Calu3 (cell line): ENCODE results near the gene LGALS7. TPM values are rescaled to one million over a fixed set of nuclear protein-coding genes. Genes with fewer than 3 reads are reported as not detected.

Source experiments
- BruUV-seq: library from RNA; stranded (reverse); fragments of 400-500 nt; replicated peaks from 2 replicates; lab custom pipeline; 2021; lab: Mats Ljungman, UMichigan
- CTCF ChIA-PET: fragments of 300-600 bp; sonication (Branson Sonifier 250); formaldehyde crosslinking; loops from one replicate; lab custom pipeline; 2022; ENCODE audit warnings: antibody characterized with exemption; lab: Charles Lee
- DNase-seq: peaks from one replicate; pipeline ENCODE4 v3.0.0; 2022
- H3K27ac Mint-ChIP-seq: one replicate; pipeline ENCODE4 v1.8.0; 2022; ENCODE audit warnings: mixed read lengths; ENCODE audit not compliant: unreplicated experiment
- H3K27me3 Mint-ChIP-seq: one replicate; pipeline ENCODE4 v1.8.0; 2022; ENCODE audit warnings: mixed read lengths; ENCODE audit not compliant: unreplicated experiment
- H3K36me3 Mint-ChIP-seq: one replicate; pipeline ENCODE4 v1.8.0; 2022; ENCODE audit warnings: mild to moderate bottlenecking, moderate library complexity, mixed read lengths; ENCODE audit not compliant: insufficient read depth, unreplicated experiment
- H3K4me1 Mint-ChIP-seq: one replicate; pipeline ENCODE4 v1.8.0; 2022; ENCODE audit warnings: mild to moderate bottlenecking, low read depth, mixed read lengths; ENCODE audit not compliant: unreplicated experiment
- H3K4me3 Mint-ChIP-seq: one replicate; pipeline ENCODE4 v1.8.0; 2022; ENCODE audit warnings: mild to moderate bottlenecking, low read depth, moderate library complexity, mixed read lengths; ENCODE audit not compliant: unreplicated experiment
- H3K9me3 Mint-ChIP-seq: one replicate; pipeline ENCODE4 v1.8.0; 2022; ENCODE audit warnings: low read depth, mixed read lengths; ENCODE audit not compliant: unreplicated experiment
- CTCF ChIP-seq: fragments of 200-600 bp; IDR thresholded peaks from one replicate; pipeline ENCODE4 v1.8.0; 2022; ENCODE audit warnings: antibody characterized with exemption; ENCODE audit not compliant: unreplicated experiment
- intact Hi-C: fragments of 100-400 bp; cut with micrococcal nuclease; formaldehyde crosslinking; loops from one replicate; pipeline ENCODE4 v1.10.0; 2022; ENCODE audit not compliant: unreplicated experiment
- total RNA-seq: library from RNA; stranded (reverse); gene quantifications from 2 replicates; pipeline ENCODE4 v1.2.3, GENCODE V29; 2022

LGALS7 gene
- total RNA-seq, 1 experiment from 2014 or later: not detected

- peak; percentile 88 for TF ChIP-seq CTCF
- peak; percentile 92 for DNase-seq
- peak overlapping the region; percentile 64 for H3K27ac Mint-ChIP-seq
- CTCF ChIA-PET: no interaction called here
- H3K36me3 Mint-ChIP-seq: peaks cover 100% of the 10 kb centered on the region
- no peaks in the 10 kb centered on the region for H3K27me3 Mint-ChIP-seq
- no peaks in the 10 kb centered on the region for H3K9me3 Mint-ChIP-seq
- intact Hi-C loops: loop anchor here (5.0 to 10.0 kb wide), 3 partner anchors 82 to 205 kb away; partner anchors contain the start of genes ECH1, LGALS4, MRPS12 and SARS2
- no peak overlapping the region for H3K4me3 Mint-ChIP-seq
- TSS peak; percentile 87 for BruUV-seq
- H3K4me1 Mint-ChIP-seq: peaks cover 44% of the 10 kb centered on the region
These were observed 43.5 kb downstream of the LGALS7 start for GRCh38 chr19:38729653-38730469.

- Mint-ChIP-seq H3K4me1 (peaks cover 44% of the 10 kb centered on the region), H3K4me3 (no peak overlapping the region), H3K27me3 (no peaks in the 10 kb centered on the region), H3K9me3 (no peaks in the 10 kb centered on the region), H3K27ac (peak overlapping the region; percentile 88), H3K36me3 (peaks cover 100% of the 10 kb centered on the region)
- CTCF ChIA-PET: no interaction called here
- no TSS peak for BruUV-seq
- no peak for DNase-seq
- intact Hi-C loops: loop anchor here (10.0 kb wide), 1 partner anchor 206 kb away; the partner anchor contains the start of genes MRPS12 and SARS2
- TF ChIP-seq CTCF: no peak
These were observed 44.4 kb downstream of the LGALS7 start for GRCh38 chr19:38728752-38729541.

GRCh38 chr19:38727868-38728660 lies 45.3 kb downstream of the LGALS7 start:
- DNase-seq: no peak
- BruUV-seq: no TSS peak
- H3K9me3 Mint-ChIP-seq: no peaks in the 10 kb centered on the region
- H3K4me1 Mint-ChIP-seq: peaks cover 42% of the 10 kb centered on the region
- intact Hi-C loops: loop anchor here (10.0 kb wide), 1 partner anchor 207 kb away; the partner anchor contains the start of genes MRPS12 and SARS2
- H3K27me3 Mint-ChIP-seq: no peaks in the 10 kb centered on the region
- H3K36me3 Mint-ChIP-seq: peaks cover 100% of the 10 kb centered on the region
- no peak overlapping the region for H3K4me3 Mint-ChIP-seq
- no peak for TF ChIP-seq CTCF
- CTCF ChIA-PET: interaction anchor here (0.8 kb wide), 1 partner anchor 9 kb away, joined by 4 read pairs; no protein-coding TSS in a partner anchor
- H3K27ac Mint-ChIP-seq: peak overlapping the region; percentile 88

- CTCF ChIA-PET: no interaction called here
- no peak overlapping the region for H3K4me3 Mint-ChIP-seq
These were observed 45.9 kb downstream of the LGALS7 start for GRCh38 chr19:38727306-38727867.

More at GRCh38 chr19:38727306-38727867, 45.9 kb downstream of the LGALS7 start:
- H3K4me1 Mint-ChIP-seq: peaks cover 35% of the 10 kb centered on the region
- intact Hi-C loops: loop anchor here (10.0 kb wide), 1 partner anchor 207 kb away; the partner anchor contains the start of genes MRPS12 and SARS2
- BruUV-seq: no TSS peak
- H3K27me3 Mint-ChIP-seq: no peaks in the 10 kb centered on the region
- TF ChIP-seq CTCF: no peak
- H3K9me3 Mint-ChIP-seq: no peaks in the 10 kb centered on the region
- H3K27ac Mint-ChIP-seq: peak overlapping the region; percentile 88
- no peak for DNase-seq
- H3K36me3 Mint-ChIP-seq: peaks cover 100% of the 10 kb centered on the region
